ENCODE measurements around the gene ATP9A. TPM values are rescaled to one million over a fixed set of nuclear protein-coding genes. Genes with fewer than 3 reads are reported as not detected.

ATP9A gene
- total RNA-seq, 1 experiment from 2014 or later: 31.3 TPM

GRCh38 chr20:51750037-51750769 lies 18.0 kb downstream of the ATP9A start:
- ATAC-seq (peak; percentile 87), DNase-seq (peak; percentile 100)
- ChIA-PET POLR2A (ENCODE audit: unreplicated experiment) (interaction anchor here (0.5 to 1.4 kb wide), 5 partner anchors 9 to 89 kb away, joined by 3 to 4 read pairs (median 4); no protein-coding TSS in a partner anchor), CTCF (interaction anchor here (0.5 to 1.0 kb wide), 3 partner anchors 37 to 311 kb away, joined by 3 read pairs; no protein-coding TSS in a partner anchor)
- Histone ChIP-seq H3K9me2 (replicated peaks; ENCODE audit: low read length) (no peaks in the 10 kb centered on the region), H3F3A (ENCODE audit: low read length, unreplicated experiment) (peaks cover 8% of the 10 kb centered on the region), H3K9me3 (ENCODE audit: low read length) (no peaks in the 10 kb centered on the region), H3K79me2 (ENCODE audit: low read length) (peaks cover 68% of the 10 kb centered on the region), H2AFZ (ENCODE audit: low read length) (no peak overlapping the region), H3K27me3 (ENCODE audit: low read length) (no peaks in the 10 kb centered on the region), H3K9ac (ENCODE audit: low read length) (peak overlapping the region; percentile 70), H3K4me1 (ENCODE audit: insufficient read depth, low read length) (peaks cover 58% of the 10 kb centered on the region), H3K36me3 (ENCODE audit: low read depth, low read length) (no peaks in the 10 kb centered on the region), H3K4me3 (ENCODE audit: low read length) (peak overlapping the region; percentile 31; the same call in 1 of the 2 replicates), H4K20me1 (ENCODE audit: low read length) (no peaks in the 10 kb centered on the region), H3K4me2 (ENCODE audit: low read length) (peak overlapping the region; percentile 71), H3K27ac (ENCODE audit: low read length) (peak overlapping the region; percentile 87)
- intact Hi-C loops (cut with micrococcal nuclease): loop anchor here (5.0 kb wide), 2 partner anchors 52 to 188 kb away; partner anchors contain the start of gene SALL4
- BruUV-seq (replicated peaks): no TSS peak
- TF ChIP-seq, protein P1, sequence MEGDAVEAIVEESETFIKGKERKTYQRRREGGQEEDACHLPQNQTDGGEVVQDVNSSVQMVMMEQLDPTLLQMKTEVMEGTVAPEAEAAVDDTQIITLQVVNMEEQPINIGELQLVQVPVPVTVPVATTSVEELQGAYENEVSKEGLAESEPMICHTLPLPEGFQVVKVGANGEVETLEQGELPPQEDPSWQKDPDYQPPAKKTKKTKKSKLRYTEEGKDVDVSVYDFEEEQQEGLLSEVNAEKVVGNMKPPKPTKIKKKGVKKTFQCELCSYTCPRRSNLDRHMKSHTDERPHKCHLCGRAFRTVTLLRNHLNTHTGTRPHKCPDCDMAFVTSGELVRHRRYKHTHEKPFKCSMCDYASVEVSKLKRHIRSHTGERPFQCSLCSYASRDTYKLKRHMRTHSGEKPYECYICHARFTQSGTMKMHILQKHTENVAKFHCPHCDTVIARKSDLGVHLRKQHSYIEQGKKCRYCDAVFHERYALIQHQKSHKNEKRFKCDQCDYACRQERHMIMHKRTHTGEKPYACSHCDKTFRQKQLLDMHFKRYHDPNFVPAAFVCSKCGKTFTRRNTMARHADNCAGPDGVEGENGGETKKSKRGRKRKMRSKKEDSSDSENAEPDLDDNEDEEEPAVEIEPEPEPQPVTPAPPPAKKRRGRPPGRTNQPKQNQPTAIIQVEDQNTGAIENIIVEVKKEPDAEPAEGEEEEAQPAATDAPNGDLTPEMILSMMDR (conservative IDR thresholded peaks at IDR 0.05; ENCODE audit: low read depth, low read length): no peak
- TF ChIP-seq EZH2phosphoT487 (IDR thresholded peaks at IDR 0.05; ENCODE audit: borderline replicate concordance, low read length) (peak; percentile 93), EZH2 (IDR thresholded peaks at IDR 0.05; ENCODE audit: low read length, unreplicated experiment) (no peak)

- intact Hi-C loops (cut with micrococcal nuclease): loop anchor here (5.0 to 10.0 kb wide), 3 partner anchors 53 to 765 kb away; partner anchors contain the start of gene SALL4
- ChIA-PET POLR2A (ENCODE audit: unreplicated experiment) (interaction anchor here (0.7 to 1.4 kb wide), 4 partner anchors 8 to 88 kb away, joined by 3 to 4 read pairs (median 4); no protein-coding TSS in a partner anchor), CTCF (interaction anchor here (0.5 to 1.0 kb wide), 3 partner anchors 36 to 311 kb away, joined by 3 read pairs; no protein-coding TSS in a partner anchor)
- no peaks in the 10 kb centered on the region for H3K9me2 ChIP-seq (replicated peaks; ENCODE audit: low read length)
- peak overlapping the region; percentile 31; the same call in 1 of the 2 replicates for H3K4me3 ChIP-seq (ENCODE audit: low read length)
- ATAC-seq (peak; percentile 10), DNase-seq (peak; percentile 73)
- peak overlapping the region; percentile 87 for H3K27ac ChIP-seq (ENCODE audit: low read length)
- H4K20me1 ChIP-seq (ENCODE audit: low read length): no peaks in the 10 kb centered on the region
- no peak overlapping the region for H2AFZ ChIP-seq (ENCODE audit: low read length)
- peak overlapping the region; percentile 71 for H3K4me2 ChIP-seq (ENCODE audit: low read length)
- peaks cover 68% of the 10 kb centered on the region for H3K79me2 ChIP-seq (ENCODE audit: low read length)
- H3K27me3 ChIP-seq (ENCODE audit: low read length): no peaks in the 10 kb centered on the region
- peaks cover 8% of the 10 kb centered on the region for H3F3A ChIP-seq (ENCODE audit: low read length, unreplicated experiment)
- H3K4me1 ChIP-seq (ENCODE audit: insufficient read depth, low read length): peaks cover 63% of the 10 kb centered on the region
- BruUV-seq (replicated peaks): no TSS peak
- H3K36me3 ChIP-seq (ENCODE audit: low read depth, low read length): no peaks in the 10 kb centered on the region
- peak overlapping the region; percentile 70 for H3K9ac ChIP-seq (ENCODE audit: low read length)
- TF ChIP-seq EZH2 (IDR thresholded peaks at IDR 0.05; ENCODE audit: low read length, unreplicated experiment) (no peak), EZH2phosphoT487 (IDR thresholded peaks at IDR 0.05; ENCODE audit: borderline replicate concordance, low read length) (no peak)
- TF ChIP-seq, protein P1 (conservative IDR thresholded peaks at IDR 0.05; ENCODE audit: low read depth, low read length): no peak
- no peaks in the 10 kb centered on the region for H3K9me3 ChIP-seq (ENCODE audit: low read length)
These were observed 18.5 kb downstream of the ATP9A start for GRCh38 chr20:51749674-51750036.

Data from PC-3 (cell line).